SU-DHL-6 (cell line): Measurements from ENCODE around the gene CCDC7.
"Not testable (repeated sequence)": the region's sequence is repeated elsewhere in the genome, so short reads cannot be mapped to it uniquely, and the experiment has no call there.

ENCODE experiments used
- H2AFZ ChIP-seq: fragments of 200-600 bp; sonication (generic); 2 replicates; pipeline ENCODE4 v1.6.1; 2014; ENCODE audit warnings: low read depth, mild to moderate bottlenecking, moderate library complexity, mixed read lengths, antibody characterized with exemption, low read length; ENCODE audit not compliant: severe bottlenecking
- H3F3A ChIP-seq: fragments of 200-600 bp; shearing (Covaris generic); 2 replicates; pipeline ENCODE4 v1.6.0; 2016; ENCODE audit warnings: antibody characterized with exemption, mild to moderate bottlenecking; ENCODE audit not compliant: insufficient read depth
- H3K27ac ChIP-seq: fragments of 200-600 bp; sonication (generic); 2 replicates; pipeline ENCODE4 v1.5.1; 2016; ENCODE audit warnings: low read depth, mild to moderate bottlenecking, low read length, moderate library complexity, mixed read lengths
- H3K27me3 ChIP-seq: fragments of 200-600 bp; sonication (generic), shearing (Covaris generic); 2 replicates; pipeline ENCODE4 v1.6.0; 2014; ENCODE audit warnings: mild to moderate bottlenecking, low read length
- H3K36me3 ChIP-seq: fragments of 200-600 bp; sonication (generic); 2 replicates; pipeline ENCODE4 v1.6.1; 2014; ENCODE audit warnings: mild to moderate bottlenecking, low read length, mixed read lengths
- H3K4me2 ChIP-seq: fragments of 300-600, 200-600 bp; shearing (Covaris generic), sonication (generic); 2 replicates; pipeline ENCODE4 v1.6.0; 2014; ENCODE audit warnings: low read length, low read depth, mild to moderate bottlenecking; ENCODE audit not compliant: poor library complexity, severe bottlenecking
- H3K4me3 ChIP-seq: fragments of 200-600 bp; sonication (generic); 2 replicates; pipeline ENCODE4 v1.5.1; 2014; ENCODE audit warnings: antibody characterized with exemption, low read length, mild to moderate bottlenecking, mixed read lengths; ENCODE audit not compliant: insufficient read depth, poor library complexity, severe bottlenecking
- H3K79me2 ChIP-seq: fragments of 200-600 bp; sonication (generic); 2 replicates; pipeline ENCODE4 v1.6.1; 2014; ENCODE audit warnings: mild to moderate bottlenecking, low read length, moderate library complexity; ENCODE audit not compliant: insufficient read depth
- H3K9ac ChIP-seq: fragments of 200-600 bp; sonication (generic); 2 replicates; pipeline ENCODE4 v1.7.0; 2014; ENCODE audit warnings: mild to moderate bottlenecking, low read length
- H3K9me2 ChIP-seq: fragments of 200-600 bp; sonication (generic); replicated peaks from 2 replicates; pipeline ENCODE4 v1.6.1; 2014; ENCODE audit warnings: low read length; ENCODE audit not compliant: insufficient read depth
- H3K9me3 ChIP-seq: fragments of 200-600 bp; sonication (generic); 2 replicates; pipeline ENCODE4 v1.6.1; 2014; ENCODE audit warnings: low read length, mixed read lengths; ENCODE audit not compliant: insufficient read depth
- H4K20me1 ChIP-seq: fragments of 200-600 bp; sonication (generic); 2 replicates; pipeline ENCODE4 v1.6.1; 2014; ENCODE audit warnings: low read depth, mild to moderate bottlenecking, antibody characterized with exemption, low read length, moderate library complexity, mixed read lengths
- EZH2phosphoT487 ChIP-seq: fragments of 200-600 bp; sonication (generic), shearing (Covaris generic); conservative IDR thresholded peaks from 2 replicates; pipeline ENCODE4 v1.6.1; 2018; ENCODE audit warnings: mild to moderate bottlenecking, antibody characterized with exemption, low read length, moderate library complexity, mixed read lengths
- TF ChIP-seq, protein P1 (sequence below): fragments of 200-600 bp; sonication (generic); IDR thresholded peaks from one replicate; pipeline ENCODE4 v1.5.1; 2017; ENCODE audit warnings: antibody characterized with exemption, mild to moderate bottlenecking, low read length, moderate library complexity; ENCODE audit not compliant: insufficient read depth, poor library complexity, severe bottlenecking

CCDC7 gene

GRCh38 chr10:32751582-32751981 is 305.6 kb downstream of the CCDC7 start:
- Histone ChIP-seq H3K36me3 (no peaks in the 10 kb centered on the region), H2AFZ (no peak overlapping the region), H4K20me1 (no peaks in the 10 kb centered on the region), H3K9me2 (no peaks in the 10 kb centered on the region), H3F3A (no peaks in the 10 kb centered on the region), H3K79me2 (no peaks in the 10 kb centered on the region), H3K9ac (no peak overlapping the region), H3K4me2 (no peak overlapping the region), H3K27ac (no peak overlapping the region), H3K27me3 (no peaks in the 10 kb centered on the region), H3K4me3 (no peak overlapping the region), H3K9me3 (no peaks in the 10 kb centered on the region)
- TF ChIP-seq EZH2phosphoT487 = no peak
- TF ChIP-seq, protein P1, sequence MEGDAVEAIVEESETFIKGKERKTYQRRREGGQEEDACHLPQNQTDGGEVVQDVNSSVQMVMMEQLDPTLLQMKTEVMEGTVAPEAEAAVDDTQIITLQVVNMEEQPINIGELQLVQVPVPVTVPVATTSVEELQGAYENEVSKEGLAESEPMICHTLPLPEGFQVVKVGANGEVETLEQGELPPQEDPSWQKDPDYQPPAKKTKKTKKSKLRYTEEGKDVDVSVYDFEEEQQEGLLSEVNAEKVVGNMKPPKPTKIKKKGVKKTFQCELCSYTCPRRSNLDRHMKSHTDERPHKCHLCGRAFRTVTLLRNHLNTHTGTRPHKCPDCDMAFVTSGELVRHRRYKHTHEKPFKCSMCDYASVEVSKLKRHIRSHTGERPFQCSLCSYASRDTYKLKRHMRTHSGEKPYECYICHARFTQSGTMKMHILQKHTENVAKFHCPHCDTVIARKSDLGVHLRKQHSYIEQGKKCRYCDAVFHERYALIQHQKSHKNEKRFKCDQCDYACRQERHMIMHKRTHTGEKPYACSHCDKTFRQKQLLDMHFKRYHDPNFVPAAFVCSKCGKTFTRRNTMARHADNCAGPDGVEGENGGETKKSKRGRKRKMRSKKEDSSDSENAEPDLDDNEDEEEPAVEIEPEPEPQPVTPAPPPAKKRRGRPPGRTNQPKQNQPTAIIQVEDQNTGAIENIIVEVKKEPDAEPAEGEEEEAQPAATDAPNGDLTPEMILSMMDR = no peak

DNA sequence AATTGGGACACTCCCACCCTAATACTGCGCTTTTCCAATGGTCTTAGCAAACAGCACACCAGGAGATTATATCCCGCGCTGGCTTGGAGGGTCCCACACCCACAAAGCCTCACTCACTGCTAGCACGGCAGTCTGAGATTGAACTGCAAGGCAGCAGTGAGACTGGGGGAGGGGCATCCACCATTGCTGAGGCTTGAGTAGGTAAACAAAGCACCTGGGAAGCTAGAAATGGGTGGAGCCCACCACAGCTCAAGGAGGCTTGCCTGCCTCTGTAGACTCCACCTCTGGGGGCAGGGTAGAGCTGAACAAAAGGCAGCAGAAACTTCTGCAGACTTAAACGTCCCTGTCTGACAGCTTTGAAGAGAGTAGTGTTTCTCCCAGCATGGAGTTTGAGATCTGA is 309.0 kb downstream of the CCDC7 start:
- not testable (repeated sequence) for H2AFZ ChIP-seq, H3K79me2 ChIP-seq, H3K9me3 ChIP-seq, H3K9me2 ChIP-seq, H3K4me2 ChIP-seq, H3K27ac ChIP-seq, H3K36me3 ChIP-seq, H3F3A ChIP-seq, H3K4me3 ChIP-seq, H3K9ac ChIP-seq, H4K20me1 ChIP-seq, H3K27me3 ChIP-seq

- H3K27ac ChIP-seq = no peak overlapping the region
- H3K79me2 ChIP-seq = no peaks in the 10 kb centered on the region
- H4K20me1 ChIP-seq = no peaks in the 10 kb centered on the region
- H2AFZ ChIP-seq = no peak overlapping the region
- H3K9ac ChIP-seq = no peak overlapping the region
- no peaks in the 10 kb centered on the region for H3K36me3 ChIP-seq
- H3K4me2 ChIP-seq = no peak overlapping the region
- no peaks in the 10 kb centered on the region for H3K9me3 ChIP-seq
- H3K9me2 ChIP-seq = no peaks in the 10 kb centered on the region
- H3F3A ChIP-seq = no peaks in the 10 kb centered on the region
- no peak overlapping the region for H3K4me3 ChIP-seq
- TF ChIP-seq, protein P1 = no peak
- no peak for TF ChIP-seq EZH2phosphoT487
- no peaks in the 10 kb centered on the region for H3K27me3 ChIP-seq
Measured at GRCh38 chr10:32771217-32771616, 325.3 kb downstream of the CCDC7 start.

GRCh38 chr10:32773105-32773504 is 327.2 kb downstream of the CCDC7 start:
- Histone ChIP-seq H3K36me3 (no peaks in the 10 kb centered on the region), H3F3A (no peaks in the 10 kb centered on the region), H3K27me3 (no peaks in the 10 kb centered on the region), H3K27ac (no peak overlapping the region), H3K9ac (no peak overlapping the region), H2AFZ (no peak overlapping the region), H3K79me2 (no peaks in the 10 kb centered on the region), H3K4me2 (no peak overlapping the region), H3K9me2 (no peaks in the 10 kb centered on the region), H3K9me3 (no peaks in the 10 kb centered on the region), H3K4me3 (no peak overlapping the region), H4K20me1 (no peaks in the 10 kb centered on the region)
- no peak for TF ChIP-seq EZH2phosphoT487
- TF ChIP-seq, protein P1 = no peak
